ENCODE data around the gene NOP14.
"Not testable (repeated sequence)": the region's sequence is repeated elsewhere in the genome, so short reads cannot be mapped to it uniquely, and the experiment has no call there.

Gene NOP14

DNA sequence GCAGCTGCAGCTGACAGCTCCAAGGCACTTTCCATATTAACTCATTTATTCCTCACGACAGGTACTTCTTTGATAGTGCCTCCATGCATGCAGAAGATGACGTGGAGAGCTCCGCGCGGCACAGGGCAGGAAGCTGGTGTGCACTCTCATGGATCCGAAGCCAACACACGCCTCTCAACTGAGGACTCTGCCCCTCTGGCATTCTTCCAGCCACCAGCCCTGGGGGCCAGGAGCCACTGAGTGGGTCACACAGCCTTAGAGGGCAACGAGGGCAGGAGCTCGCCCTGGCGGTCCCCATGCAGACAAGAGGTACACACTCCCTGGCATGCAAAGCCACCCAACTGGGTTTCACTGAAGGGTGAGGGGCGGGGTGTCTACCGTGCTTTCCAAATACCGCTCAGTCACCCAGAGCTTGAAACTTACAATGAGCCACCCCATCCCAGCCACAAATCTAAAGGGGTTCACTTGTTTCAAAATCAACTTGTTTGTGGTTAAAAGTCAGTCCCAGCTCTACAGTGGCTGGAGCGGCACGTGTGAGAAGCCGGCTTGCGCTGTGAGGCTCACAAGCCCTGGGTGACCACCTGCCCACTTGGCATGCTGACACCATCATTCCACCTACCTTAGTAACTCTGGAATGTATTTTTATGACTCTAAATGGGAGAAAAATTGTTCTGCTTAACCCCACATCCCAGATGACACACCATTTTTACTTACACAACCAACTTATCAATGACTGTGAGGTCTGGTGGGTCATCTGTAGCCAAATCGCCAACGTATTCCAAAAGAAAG is 16.2 kb downstream of the NOP14 start:
- H3K9ac ChIP-seq (ENCODE audit: low read depth, low read length), result no peak overlapping the region
- no peak overlapping the region for H3K27ac ChIP-seq (ENCODE audit: low read depth, low read length)
- H3K4me1 ChIP-seq (ENCODE audit: control insufficient read depth, insufficient read depth, low read length), result no peaks in the 10 kb centered on the region
- no peak overlapping the region for H3K4me3 ChIP-seq (ENCODE audit: low read depth, low read length)
- H3K27me3 ChIP-seq (ENCODE audit: control insufficient read depth, insufficient read depth, low read length), result no peaks in the 10 kb centered on the region
- peaks cover 94% of the 10 kb centered on the region for H3K36me3 ChIP-seq (ENCODE audit: control insufficient read depth, insufficient read depth, low read length)
- H3K9me3 ChIP-seq (ENCODE audit: control insufficient read depth, insufficient read depth, low read length), result no peaks in the 10 kb centered on the region

DNA sequence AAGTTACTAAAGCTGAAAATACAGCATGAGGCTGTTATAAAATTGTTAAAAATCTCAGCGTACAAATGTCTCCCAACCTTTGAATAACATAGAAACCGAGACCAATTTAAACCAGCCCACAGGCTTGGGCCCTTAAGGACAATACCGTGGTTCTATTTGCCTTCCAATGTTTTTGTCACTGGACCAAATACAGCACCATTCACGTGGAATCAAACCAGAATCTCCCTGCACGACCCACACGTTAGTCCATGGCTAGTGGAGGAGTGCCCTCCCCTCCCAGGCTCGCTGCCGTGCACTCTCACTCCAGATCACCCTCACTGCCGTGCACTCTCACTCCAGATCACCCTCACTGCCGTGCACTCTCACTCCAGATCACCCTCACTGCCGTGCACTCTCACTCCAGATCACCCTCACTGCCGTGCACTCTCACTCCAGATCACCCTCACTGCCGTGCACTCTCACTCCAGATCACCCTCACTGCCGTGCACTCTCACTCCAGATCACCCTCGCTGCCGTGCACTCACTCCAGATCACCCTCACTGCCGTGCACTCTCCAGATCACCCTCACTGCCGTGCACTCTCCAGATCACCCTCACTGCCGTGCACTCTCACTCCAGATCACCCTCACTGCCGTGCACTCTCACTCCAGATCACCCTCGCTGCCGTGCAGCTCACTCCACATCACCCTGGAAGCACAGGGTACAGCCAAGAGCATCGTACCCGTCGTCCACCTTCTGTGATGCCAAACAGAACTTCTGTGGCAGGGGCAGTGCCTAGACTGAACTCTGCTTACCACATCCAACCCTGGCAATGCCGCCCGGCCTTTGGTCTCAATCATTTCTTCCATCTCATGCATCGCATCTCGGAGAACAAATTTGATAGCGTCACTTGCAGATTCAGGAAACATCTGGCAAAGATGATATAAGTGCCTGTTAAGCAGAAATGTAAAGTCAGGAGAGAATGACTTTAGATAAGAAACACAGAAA is 17.3 kb downstream of the NOP14 start:
- H3K4me3 ChIP-seq (ENCODE audit: low read depth, low read length); H3K9me3 ChIP-seq (ENCODE audit: control insufficient read depth, insufficient read depth, low read length); H3K27me3 ChIP-seq (ENCODE audit: control insufficient read depth, insufficient read depth, low read length); H3K4me1 ChIP-seq (ENCODE audit: control insufficient read depth, insufficient read depth, low read length); H3K9ac ChIP-seq (ENCODE audit: low read depth, low read length); H3K27ac ChIP-seq (ENCODE audit: low read depth, low read length): not testable (repeated sequence)
- H3K36me3 ChIP-seq (ENCODE audit: control insufficient read depth, insufficient read depth, low read length), result peaks cover 95% of the 10 kb centered on the region

DNA sequence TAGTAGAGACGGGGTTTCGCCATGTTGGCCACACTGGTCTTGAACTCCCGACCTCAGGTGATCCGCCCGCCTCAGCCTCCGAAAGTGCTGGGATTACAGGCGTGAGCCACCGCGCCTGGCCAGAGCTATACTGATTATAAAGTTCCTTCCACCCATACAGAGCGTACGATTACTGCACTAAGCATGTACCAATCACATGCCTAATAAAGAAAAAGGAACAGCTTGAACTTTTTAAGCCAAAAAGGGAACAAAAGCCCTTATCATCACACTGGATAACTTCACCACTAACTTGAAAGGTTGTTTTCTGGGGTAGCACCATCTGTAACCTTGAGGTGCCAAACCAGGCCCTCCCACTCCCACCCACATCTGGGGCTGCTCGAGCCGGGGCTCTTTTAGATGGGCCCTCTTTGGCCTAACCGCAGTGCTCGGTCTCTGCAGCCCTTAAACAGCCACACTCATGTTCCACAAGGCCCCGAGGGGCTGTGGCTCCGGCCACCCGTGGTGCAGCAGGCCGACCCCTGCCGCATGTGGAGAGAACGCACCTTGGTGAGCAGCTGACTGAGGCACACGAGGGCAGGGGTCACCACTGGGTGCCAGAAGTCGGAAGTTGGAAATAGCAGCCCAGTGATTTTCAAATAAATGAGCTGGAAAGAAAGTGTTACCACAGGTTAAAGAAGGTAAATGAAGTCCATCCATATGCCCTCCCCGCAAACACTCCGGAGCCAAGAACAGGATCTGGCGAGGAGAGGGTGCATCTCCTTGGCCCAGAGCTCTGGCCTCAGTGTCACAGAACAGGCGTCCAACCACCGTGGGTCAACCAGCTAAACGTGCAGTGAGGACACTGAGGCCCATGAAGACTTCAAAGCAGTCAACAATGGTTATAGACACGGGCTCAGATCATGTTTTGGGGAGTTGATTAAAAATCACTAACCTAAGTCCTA is 18.4 kb downstream of the NOP14 start:
- no peaks in the 10 kb centered on the region for H3K9me3 ChIP-seq (ENCODE audit: control insufficient read depth, insufficient read depth, low read length)
- H3K36me3 ChIP-seq (ENCODE audit: control insufficient read depth, insufficient read depth, low read length), result peaks cover 95% of the 10 kb centered on the region
- H3K4me1 ChIP-seq (ENCODE audit: control insufficient read depth, insufficient read depth, low read length), result no peaks in the 10 kb centered on the region
- no peak overlapping the region for H3K27ac ChIP-seq (ENCODE audit: low read depth, low read length)
- no peaks in the 10 kb centered on the region for H3K27me3 ChIP-seq (ENCODE audit: control insufficient read depth, insufficient read depth, low read length)
- H3K9ac ChIP-seq (ENCODE audit: low read depth, low read length), result no peak overlapping the region
- H3K4me3 ChIP-seq (ENCODE audit: low read depth, low read length), result no peak overlapping the region

DNA sequence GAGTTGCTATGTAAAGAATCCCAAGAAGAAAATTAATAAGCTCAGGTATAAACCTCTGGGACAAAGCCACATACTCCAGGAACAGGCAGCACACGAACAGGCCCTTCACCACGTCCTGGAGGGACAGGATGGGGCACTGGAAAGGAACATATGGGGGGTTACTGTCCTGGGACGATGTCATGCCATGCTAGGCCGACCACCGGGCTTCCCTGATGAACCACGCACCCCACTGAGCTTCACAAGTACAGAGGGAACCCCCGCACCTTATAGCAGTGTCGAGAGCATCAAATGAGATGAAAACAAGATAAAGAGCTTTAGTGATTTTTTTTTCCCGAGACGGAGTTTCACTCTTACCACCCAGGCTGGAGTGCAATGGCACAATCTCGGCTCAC is 19.1 kb downstream of the NOP14 start:
- Histone ChIP-seq H3K27ac (ENCODE audit: low read depth, low read length) (no peak overlapping the region), H3K9ac (ENCODE audit: low read depth, low read length) (no peak overlapping the region), H3K4me1 (ENCODE audit: control insufficient read depth, insufficient read depth, low read length) (no peaks in the 10 kb centered on the region), H3K9me3 (ENCODE audit: control insufficient read depth, insufficient read depth, low read length) (no peaks in the 10 kb centered on the region), H3K36me3 (ENCODE audit: control insufficient read depth, insufficient read depth, low read length) (peaks cover 95% of the 10 kb centered on the region), H3K27me3 (ENCODE audit: control insufficient read depth, insufficient read depth, low read length) (no peaks in the 10 kb centered on the region), H3K4me3 (ENCODE audit: low read depth, low read length) (no peak overlapping the region)

DNA sequence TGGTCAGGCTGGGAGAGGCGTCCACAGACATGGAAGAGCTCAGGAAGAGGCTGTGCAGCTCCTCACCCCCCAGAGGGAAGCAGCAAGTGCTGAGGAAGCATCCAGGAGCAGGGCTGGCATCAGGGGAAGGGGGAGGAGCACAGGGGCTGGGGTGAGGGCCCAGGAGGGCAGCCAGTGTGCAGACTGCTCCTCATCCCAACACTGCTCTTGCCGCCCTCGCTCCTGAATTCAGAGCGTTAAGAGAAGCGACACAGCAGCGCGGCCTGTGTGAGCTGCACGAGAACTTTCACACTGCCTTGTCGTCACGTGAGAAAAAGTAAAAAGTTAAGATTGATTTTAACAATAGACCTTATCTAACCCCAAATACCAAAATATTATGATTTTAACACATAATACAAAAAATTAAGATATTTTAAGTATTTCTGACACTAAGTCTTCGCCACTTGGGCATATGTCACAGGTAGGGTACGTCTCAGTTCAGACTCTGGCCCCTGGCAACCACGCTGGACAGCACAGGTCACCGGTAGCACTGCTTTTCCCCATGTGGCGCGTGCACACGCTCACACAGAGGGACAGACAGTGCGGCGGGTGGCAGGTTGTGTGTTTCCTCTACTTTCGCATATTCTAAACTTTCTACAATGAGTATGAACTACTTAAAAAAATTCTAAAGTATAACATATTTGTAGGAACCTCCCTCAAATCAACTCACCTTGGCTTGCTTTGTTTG is 19.7 kb downstream of the NOP14 start:
- Histone ChIP-seq H3K4me3 (ENCODE audit: low read depth, low read length) (no peak overlapping the region), H3K4me1 (ENCODE audit: control insufficient read depth, insufficient read depth, low read length) (no peaks in the 10 kb centered on the region), H3K9me3 (ENCODE audit: control insufficient read depth, insufficient read depth, low read length) (no peaks in the 10 kb centered on the region), H3K27me3 (ENCODE audit: control insufficient read depth, insufficient read depth, low read length) (no peaks in the 10 kb centered on the region), H3K9ac (ENCODE audit: low read depth, low read length) (no peak overlapping the region), H3K36me3 (ENCODE audit: control insufficient read depth, insufficient read depth, low read length) (peaks cover 95% of the 10 kb centered on the region), H3K27ac (ENCODE audit: low read depth, low read length) (no peak overlapping the region)

DNA sequence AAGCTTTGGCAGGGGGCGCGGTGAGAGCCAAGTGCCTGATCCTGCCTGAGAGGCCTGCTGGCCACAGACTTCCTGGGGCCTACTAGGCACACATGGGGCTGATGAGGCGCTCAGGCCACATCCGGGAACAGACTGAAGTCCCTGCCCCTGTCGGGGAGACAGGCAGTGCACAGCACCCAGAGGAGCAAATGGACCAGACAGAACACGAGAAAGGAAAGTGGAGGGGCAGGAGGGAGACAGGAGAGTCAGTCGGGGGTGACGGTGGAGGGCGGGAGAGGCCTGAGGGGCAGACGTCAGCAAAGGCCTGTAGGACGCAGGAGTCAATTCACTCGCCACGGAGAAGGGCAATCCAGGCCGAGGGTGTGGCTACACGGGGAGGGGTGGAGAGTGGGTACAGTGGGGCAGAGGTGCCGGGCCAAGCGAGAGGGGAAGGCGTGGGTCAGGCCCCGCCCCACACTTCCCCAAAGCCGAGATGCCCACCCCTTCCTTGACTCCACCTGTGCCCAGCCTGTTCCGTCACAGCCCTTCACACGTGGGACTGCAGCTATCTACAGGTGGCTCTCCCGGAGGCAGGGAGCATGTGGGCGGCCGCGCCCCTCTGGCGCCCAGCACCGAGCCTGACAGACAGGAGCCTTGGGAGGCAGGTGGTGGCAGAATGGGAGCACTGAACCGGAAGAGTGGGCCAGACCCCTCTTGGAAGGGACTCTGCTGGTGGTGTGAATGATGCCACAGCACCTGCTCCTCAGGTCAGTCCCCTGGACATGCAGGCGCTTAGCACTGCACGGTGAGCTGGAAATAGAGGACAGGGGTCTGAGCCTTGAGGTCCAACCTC is 20.5 kb downstream of the NOP14 start:
- Histone ChIP-seq H3K9me3 (ENCODE audit: control insufficient read depth, insufficient read depth, low read length) (no peaks in the 10 kb centered on the region), H3K9ac (ENCODE audit: low read depth, low read length) (no peak overlapping the region), H3K4me1 (ENCODE audit: control insufficient read depth, insufficient read depth, low read length) (no peaks in the 10 kb centered on the region), H3K27ac (ENCODE audit: low read depth, low read length) (no peak overlapping the region), H3K27me3 (ENCODE audit: control insufficient read depth, insufficient read depth, low read length) (no peaks in the 10 kb centered on the region), H3K4me3 (ENCODE audit: low read depth, low read length) (no peak overlapping the region), H3K36me3 (ENCODE audit: control insufficient read depth, insufficient read depth, low read length) (peaks cover 95% of the 10 kb centered on the region)

DNA sequence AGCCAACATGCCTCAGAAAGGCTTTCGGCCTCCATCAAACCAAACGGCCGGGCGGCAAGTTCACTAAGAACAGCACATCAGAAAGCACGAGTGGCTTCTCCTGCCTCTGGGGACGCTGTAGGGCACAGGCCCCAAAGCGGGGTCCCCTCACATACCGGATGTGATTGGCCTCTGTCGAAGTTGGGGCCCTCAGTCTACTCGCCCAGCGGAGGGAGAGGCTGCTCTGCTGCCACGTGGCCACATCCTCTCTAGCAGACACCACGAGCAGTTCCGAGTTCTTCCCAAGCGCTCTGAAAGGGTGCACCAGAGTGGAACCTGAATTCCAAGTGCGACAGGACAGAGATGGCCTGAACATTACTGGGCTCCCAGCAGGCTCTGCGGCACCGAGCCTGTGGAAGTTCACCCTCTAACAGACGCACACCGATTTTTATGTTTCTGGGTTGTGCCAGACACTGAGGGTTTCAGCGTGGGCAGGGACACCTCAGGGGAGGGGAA is 21.1 kb downstream of the NOP14 start:
- Histone ChIP-seq H3K27me3 (ENCODE audit: control insufficient read depth, insufficient read depth, low read length) (no peaks in the 10 kb centered on the region), H3K36me3 (ENCODE audit: control insufficient read depth, insufficient read depth, low read length) (peaks cover 95% of the 10 kb centered on the region), H3K4me1 (ENCODE audit: control insufficient read depth, insufficient read depth, low read length) (0 out of 2 replicates have a peak, but pooled peaks cover 1% of the 10 kb centered on the region), H3K27ac (ENCODE audit: low read depth, low read length) (no peak overlapping the region), H3K9me3 (ENCODE audit: control insufficient read depth, insufficient read depth, low read length) (no peaks in the 10 kb centered on the region), H3K4me3 (ENCODE audit: low read depth, low read length) (no peak overlapping the region), H3K9ac (ENCODE audit: low read depth, low read length) (no peak overlapping the region)

DNA sequence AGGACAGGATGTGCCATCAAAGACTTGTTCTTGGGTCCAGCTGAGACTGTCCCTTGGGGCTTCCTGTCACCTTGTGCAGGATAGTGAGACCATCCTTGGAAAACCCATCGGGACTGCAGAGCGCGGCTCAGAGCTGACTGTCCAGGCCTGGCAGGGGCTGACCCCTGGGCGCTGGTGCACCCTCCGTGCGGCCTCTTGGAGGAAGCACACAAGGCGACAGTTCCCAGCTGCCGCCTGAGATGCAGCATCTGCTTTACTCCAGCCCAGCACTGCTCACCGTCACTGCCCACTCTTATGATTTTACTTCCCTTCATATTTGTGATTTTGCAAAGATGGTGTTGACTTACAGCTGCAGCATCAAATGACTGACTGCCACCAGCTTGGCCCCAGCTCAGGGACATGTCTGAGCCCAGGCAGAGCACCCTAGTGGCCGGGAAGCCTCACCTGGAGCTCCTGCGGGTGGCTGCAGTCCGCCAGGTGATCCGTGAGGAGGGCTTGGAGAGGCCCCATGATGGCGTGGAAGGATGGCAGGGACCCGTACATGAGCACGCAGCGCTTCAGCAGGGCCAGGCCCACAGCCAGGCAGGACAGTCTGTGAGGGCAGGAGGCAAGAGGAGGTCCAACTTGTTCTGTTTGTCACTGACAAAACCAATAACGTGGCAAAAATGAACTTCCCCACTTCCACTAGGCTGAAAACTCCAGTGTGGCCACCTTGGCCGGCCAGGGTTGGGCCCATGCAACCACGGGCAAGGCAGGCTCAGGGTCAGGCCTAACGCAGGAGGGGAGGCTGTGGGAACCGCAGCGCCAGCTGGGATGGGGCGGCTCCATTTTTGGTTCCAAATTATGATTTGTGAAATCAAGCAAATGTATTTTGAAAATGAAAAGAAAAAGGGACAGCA is 21.8 kb downstream of the NOP14 start:
- no peak overlapping the region for H3K27ac ChIP-seq (ENCODE audit: low read depth, low read length)
- H3K4me1 ChIP-seq (ENCODE audit: control insufficient read depth, insufficient read depth, low read length), result 0 out of 2 replicates have a peak, but pooled peaks cover 3% of the 10 kb centered on the region
- no peaks in the 10 kb centered on the region for H3K27me3 ChIP-seq (ENCODE audit: control insufficient read depth, insufficient read depth, low read length)
- no peak overlapping the region for H3K9ac ChIP-seq (ENCODE audit: low read depth, low read length)
- peaks cover 95% of the 10 kb centered on the region for H3K36me3 ChIP-seq (ENCODE audit: control insufficient read depth, insufficient read depth, low read length)
- no peaks in the 10 kb centered on the region for H3K9me3 ChIP-seq (ENCODE audit: control insufficient read depth, insufficient read depth, low read length)
- H3K4me3 ChIP-seq (ENCODE audit: low read depth, low read length), result no peak overlapping the region

Measured in HUES48 (cell line).